Thoracic aorta (tissue), 2 donors: Measurements from ENCODE around the gene PTPN1. TPM values are rescaled to one million over a fixed set of nuclear protein-coding genes. Genes with fewer than 3 reads are reported as not detected.

ENCODE experiments used
- ATAC-seq: fragments of 150-250 bp; one replicate; pipeline ENCODE4 v1.8.0; 2017; ENCODE audit warnings: low read depth; ENCODE audit not compliant: insufficient number of reproducible peaks, low FRiP score
- DNase-seq: peaks from one replicate; pipeline ENCODE4 v3.0.0-alpha.2; 2020; ENCODE audit warnings: low spot score
- H3K27ac ChIP-seq, 2 donors: fragments of 200-600 bp; sonication (generic); 1 replicate in 1 of 2; 2 replicates in 1 of 2; pipeline ENCODE4 v1.5.1; 2016; ENCODE audit warnings: mild to moderate bottlenecking in 2 of 2, moderate library complexity in 2 of 2
- H3K27me3 ChIP-seq: fragments of 200-600 bp; sonication (generic); replicated peaks from 2 replicates; pipeline ENCODE4 v1.6.0; 2016; ENCODE audit warnings: mild to moderate bottlenecking; ENCODE audit not compliant: insufficient read depth
- H3K36me3 ChIP-seq: fragments of 200-600 bp; sonication (generic); one replicate; pipeline ENCODE4 v1.5.1; 2016
- H3K4me1 ChIP-seq, 2 donors: fragments of 200-600 bp; sonication (generic); 1 replicate in 1 of 2; 2 replicates in 1 of 2; pipeline versions ENCODE4 v1.5.1 to v1.6.0; 2016; ENCODE audit warnings: low read depth in 2 of 2, mild to moderate bottlenecking in 1 of 2; ENCODE audit not compliant: control insufficient read depth in 1 of 2
- H3K4me3 ChIP-seq: fragments of 200-600 bp; sonication (generic); 2 replicates; pipeline ENCODE4 v1.5.1; 2016; ENCODE audit warnings: mild to moderate bottlenecking
- H3K9me3 ChIP-seq: fragments of 200-600 bp; sonication (generic); 2 replicates; pipeline ENCODE4 v1.5.1; 2016
- total RNA-seq, 2 donors: library from RNA; depleted of rRNA; stranded (reverse); fragments of >200 nt; gene quantifications; one replicate each; pipeline versions ENCODE4 v1.1.0 to v1.2.3, GENCODE V29; 2016
- TF ChIP-seq, protein P1 (sequence below): fragments of 200-600 bp; sonication (generic); IDR thresholded peaks from one replicate; pipeline ENCODE4 v1.5.1; 2019; ENCODE audit warnings: antibody characterized with exemption

Gene PTPN1
- total RNA-seq, 2 donors from 2014 or later: 32.5 to 68.9 TPM

DNA sequence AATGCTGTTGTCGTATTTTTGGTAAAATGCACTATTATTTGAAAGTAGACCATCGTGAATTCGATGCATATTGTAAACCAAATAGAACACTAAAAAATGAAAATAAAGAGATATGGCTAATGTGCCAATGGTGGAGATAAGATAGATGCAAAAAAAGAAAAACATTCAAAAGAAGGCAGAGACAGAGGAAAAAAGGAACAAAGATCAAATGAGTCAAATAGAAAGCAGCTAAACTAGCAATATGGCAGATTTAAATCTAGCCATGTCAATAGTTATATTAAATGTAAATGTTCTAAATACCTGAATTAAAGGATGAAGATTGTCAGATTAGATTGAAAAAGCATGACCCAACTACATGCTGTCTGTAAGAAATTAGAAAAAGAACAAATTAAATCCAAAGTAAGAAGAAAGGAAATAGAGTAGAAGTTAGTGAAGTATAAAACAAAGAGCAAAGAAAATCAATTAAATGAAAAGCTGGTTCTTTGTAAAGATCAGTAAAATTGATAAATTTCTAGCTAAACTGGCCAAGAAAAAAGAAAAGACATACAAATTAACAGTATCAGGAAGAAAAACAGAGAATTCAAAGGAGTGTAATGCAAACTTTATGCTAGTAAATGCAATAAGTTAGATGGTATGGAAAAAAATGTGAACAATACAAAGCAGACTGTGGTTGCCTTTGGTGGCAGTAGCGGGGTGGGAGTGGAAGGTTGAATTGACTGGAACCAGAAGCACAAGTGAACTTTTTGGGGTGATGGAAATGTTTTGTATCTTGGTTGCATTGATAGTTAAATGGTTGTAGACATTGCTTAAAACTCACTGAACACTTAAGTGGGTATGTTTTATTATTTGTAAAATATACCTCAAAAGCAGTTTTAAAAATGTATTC, 44.8 kb downstream of the PTPN1 start:
- Histone ChIP-seq H3K4me1 (peaks cover 9 to 15% of the 10 kb centered on the region in 2 donors), H3K27me3 (no peaks in the 10 kb centered on the region), H3K36me3 (no peaks in the 10 kb centered on the region), H3K4me3 (no peak overlapping the region), H3K9me3 (no peaks in the 10 kb centered on the region), H3K27ac (no peak overlapping the region)
- ATAC-seq (no peak), DNase-seq (no peak)
- TF ChIP-seq, protein P1, sequence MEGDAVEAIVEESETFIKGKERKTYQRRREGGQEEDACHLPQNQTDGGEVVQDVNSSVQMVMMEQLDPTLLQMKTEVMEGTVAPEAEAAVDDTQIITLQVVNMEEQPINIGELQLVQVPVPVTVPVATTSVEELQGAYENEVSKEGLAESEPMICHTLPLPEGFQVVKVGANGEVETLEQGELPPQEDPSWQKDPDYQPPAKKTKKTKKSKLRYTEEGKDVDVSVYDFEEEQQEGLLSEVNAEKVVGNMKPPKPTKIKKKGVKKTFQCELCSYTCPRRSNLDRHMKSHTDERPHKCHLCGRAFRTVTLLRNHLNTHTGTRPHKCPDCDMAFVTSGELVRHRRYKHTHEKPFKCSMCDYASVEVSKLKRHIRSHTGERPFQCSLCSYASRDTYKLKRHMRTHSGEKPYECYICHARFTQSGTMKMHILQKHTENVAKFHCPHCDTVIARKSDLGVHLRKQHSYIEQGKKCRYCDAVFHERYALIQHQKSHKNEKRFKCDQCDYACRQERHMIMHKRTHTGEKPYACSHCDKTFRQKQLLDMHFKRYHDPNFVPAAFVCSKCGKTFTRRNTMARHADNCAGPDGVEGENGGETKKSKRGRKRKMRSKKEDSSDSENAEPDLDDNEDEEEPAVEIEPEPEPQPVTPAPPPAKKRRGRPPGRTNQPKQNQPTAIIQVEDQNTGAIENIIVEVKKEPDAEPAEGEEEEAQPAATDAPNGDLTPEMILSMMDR: no peak

DNA sequence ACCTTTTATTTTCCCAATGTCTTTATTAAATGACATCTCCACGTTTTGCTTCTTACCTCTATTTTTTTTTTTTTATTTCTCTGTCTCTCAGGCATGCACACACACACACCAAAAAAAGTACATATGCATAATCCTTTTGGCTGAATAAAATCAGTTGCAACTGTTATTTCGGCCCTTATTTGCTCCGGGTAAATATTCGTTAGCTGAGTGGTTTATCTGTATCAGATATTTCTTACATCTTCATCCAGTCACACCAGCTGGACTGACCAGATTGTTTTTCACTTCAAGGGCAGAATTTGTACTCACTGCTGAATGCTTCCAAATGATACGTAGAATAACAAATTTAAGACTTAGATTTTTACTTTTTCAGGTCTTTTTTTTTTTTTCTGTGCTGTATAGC, 45.5 kb downstream of the PTPN1 start:
- TF ChIP-seq, protein P1: no peak
- H3K9me3 ChIP-seq: no peaks in the 10 kb centered on the region
- H3K27ac ChIP-seq: no peak overlapping the region
- DNase-seq: no peak
- no peak for ATAC-seq
- H3K4me3 ChIP-seq: no peak overlapping the region
- no peaks in the 10 kb centered on the region for H3K36me3 ChIP-seq
- H3K4me1 ChIP-seq: peaks cover 16 to 18% of the 10 kb centered on the region in 2 donors
- no peaks in the 10 kb centered on the region for H3K27me3 ChIP-seq

GRCh38 chr20:50557549-50558134, 47.5 kb downstream of the PTPN1 start:
- no peaks in the 10 kb centered on the region for H3K9me3 ChIP-seq
- no peaks in the 10 kb centered on the region for H3K27me3 ChIP-seq
- H3K36me3 ChIP-seq: no peaks in the 10 kb centered on the region
- TF ChIP-seq, protein P1: no peak
- H3K4me1 ChIP-seq: peaks cover 27 to 32% of the 10 kb centered on the region in 2 donors
- no peak for ATAC-seq
- H3K27ac ChIP-seq: no peak overlapping the region
- DNase-seq: no peak
- no peak overlapping the region for H3K4me3 ChIP-seq

DNA sequence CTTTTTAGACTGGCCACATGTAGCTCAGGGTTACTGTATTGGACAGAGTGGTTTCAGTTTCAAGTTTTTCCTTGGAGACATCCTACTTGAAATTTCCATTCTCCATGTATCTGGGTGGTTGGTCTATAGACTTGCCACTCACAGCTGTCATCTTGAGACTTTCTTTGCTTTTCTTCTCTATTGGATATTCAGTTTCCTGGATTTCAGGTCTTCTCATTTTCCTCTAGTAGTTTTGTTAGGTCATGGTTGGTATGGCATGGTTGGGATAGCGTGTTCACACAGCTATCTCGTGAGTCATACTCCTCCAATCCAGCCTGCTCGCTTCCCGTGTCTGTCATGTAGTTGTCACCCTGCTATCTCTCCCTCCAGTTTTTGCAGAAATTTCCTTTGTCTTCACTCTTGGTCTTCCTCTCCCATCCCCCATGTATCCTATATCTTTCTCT, 48.3 kb downstream of the PTPN1 start:
- Histone ChIP-seq H3K27me3 (no peaks in the 10 kb centered on the region), H3K4me1 (peaks cover 27 to 38% of the 10 kb centered on the region in 2 donors), H3K36me3 (no peaks in the 10 kb centered on the region), H3K27ac (no peak overlapping the region), H3K9me3 (no peaks in the 10 kb centered on the region), H3K4me3 (no peak overlapping the region)
- TF ChIP-seq, protein P1: no peak
- DNase-seq (no peak), ATAC-seq (no peak)

GRCh38 chr20:50559149-50559548, 49.0 kb downstream of the PTPN1 start:
- ATAC-seq (no peak), DNase-seq (no peak)
- Histone ChIP-seq H3K27me3 (no peaks in the 10 kb centered on the region), H3K9me3 (no peaks in the 10 kb centered on the region), H3K27ac (no peak overlapping the region), H3K4me3 (no peak overlapping the region), H3K4me1 (peaks cover 23 to 38% of the 10 kb centered on the region in 2 donors), H3K36me3 (no peaks in the 10 kb centered on the region)
- TF ChIP-seq, protein P1: no peak
